Ishikawa (cell line): ENCODE results near the gene LCP2.

Source experiments
- CEBPB ChIP-seq: IDR thresholded peaks from 2 replicates; pipeline ENCODE4 v1.6.1; 2012
- EP300 ChIP-seq: IDR thresholded peaks from 2 replicates; pipeline ENCODE4 v1.6.1; 2012; ENCODE audit warnings: borderline replicate concordance
- FOXM1 ChIP-seq: IDR thresholded peaks from 2 replicates; pipeline ENCODE4 v1.6.1; 2012; ENCODE audit warnings: low read depth, borderline replicate concordance
- NFIC ChIP-seq: IDR thresholded peaks from 2 replicates; pipeline ENCODE4 v1.6.1; 2012
- RAD21 ChIP-seq: IDR thresholded peaks from 2 replicates; pipeline ENCODE4 v1.6.1; 2012; ENCODE audit warnings: low read depth
- TF ChIP-seq, protein P1 (sequence below): IDR thresholded peaks from 2 replicates; pipeline ENCODE4 v1.6.1; 2012
- TF ChIP-seq, protein P2 (sequence below): IDR thresholded peaks from 2 replicates; pipeline ENCODE4 v1.6.1; 2012; ENCODE audit warnings: low read depth, mild to moderate bottlenecking

DNA sequence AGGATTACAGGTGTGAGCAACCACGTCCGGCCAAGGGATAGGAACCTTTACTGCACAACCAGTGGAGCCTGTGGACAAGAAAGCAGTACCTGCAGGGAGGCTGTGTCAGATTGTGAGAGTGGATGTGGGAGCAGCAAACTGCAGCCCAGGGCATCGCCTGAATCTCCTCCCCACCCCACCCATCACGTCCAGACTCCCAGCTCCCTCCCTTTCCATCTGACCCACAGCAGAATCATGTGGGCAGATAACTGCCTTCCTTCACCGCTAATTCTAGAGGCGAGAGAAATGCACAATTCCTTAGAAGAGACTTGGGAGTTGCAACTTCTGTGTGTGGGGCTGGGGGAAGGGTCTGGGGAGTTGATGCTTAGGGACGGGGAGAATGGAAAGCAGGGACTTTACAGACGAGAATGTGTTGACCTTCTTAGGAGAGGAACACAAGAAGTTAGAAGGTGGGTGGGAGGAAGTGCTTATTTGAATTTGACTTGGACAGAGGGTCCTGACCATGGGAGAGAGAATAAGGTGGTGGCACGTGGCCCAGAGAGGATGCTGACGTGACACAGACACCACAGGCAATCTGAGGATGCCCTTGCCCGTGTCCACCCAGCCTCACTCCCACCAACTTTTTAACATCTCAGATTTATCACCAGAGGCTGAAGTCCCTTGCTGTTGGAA is 4.5 kb upstream of the LCP2 start:
- TF ChIP-seq RAD21 (no peak), EP300 (no peak), NFIC (no peak), FOXM1 (no peak), CEBPB (no peak)
- TF ChIP-seq, protein P1, sequence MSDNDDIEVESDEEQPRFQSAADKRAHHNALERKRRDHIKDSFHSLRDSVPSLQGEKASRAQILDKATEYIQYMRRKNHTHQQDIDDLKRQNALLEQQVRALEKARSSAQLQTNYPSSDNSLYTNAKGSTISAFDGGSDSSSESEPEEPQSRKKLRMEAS = no peak
- TF ChIP-seq, protein P2, sequence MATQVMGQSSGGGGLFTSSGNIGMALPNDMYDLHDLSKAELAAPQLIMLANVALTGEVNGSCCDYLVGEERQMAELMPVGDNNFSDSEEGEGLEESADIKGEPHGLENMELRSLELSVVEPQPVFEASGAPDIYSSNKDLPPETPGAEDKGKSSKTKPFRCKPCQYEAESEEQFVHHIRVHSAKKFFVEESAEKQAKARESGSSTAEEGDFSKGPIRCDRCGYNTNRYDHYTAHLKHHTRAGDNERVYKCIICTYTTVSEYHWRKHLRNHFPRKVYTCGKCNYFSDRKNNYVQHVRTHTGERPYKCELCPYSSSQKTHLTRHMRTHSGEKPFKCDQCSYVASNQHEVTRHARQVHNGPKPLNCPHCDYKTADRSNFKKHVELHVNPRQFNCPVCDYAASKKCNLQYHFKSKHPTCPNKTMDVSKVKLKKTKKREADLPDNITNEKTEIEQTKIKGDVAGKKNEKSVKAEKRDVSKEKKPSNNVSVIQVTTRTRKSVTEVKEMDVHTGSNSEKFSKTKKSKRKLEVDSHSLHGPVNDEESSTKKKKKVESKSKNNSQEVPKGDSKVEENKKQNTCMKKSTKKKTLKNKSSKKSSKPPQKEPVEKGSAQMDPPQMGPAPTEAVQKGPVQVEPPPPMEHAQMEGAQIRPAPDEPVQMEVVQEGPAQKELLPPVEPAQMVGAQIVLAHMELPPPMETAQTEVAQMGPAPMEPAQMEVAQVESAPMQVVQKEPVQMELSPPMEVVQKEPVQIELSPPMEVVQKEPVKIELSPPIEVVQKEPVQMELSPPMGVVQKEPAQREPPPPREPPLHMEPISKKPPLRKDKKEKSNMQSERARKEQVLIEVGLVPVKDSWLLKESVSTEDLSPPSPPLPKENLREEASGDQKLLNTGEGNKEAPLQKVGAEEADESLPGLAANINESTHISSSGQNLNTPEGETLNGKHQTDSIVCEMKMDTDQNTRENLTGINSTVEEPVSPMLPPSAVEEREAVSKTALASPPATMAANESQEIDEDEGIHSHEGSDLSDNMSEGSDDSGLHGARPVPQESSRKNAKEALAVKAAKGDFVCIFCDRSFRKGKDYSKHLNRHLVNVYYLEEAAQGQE = no peak
